Neural cell (in vitro differentiated cells): Measurements from ENCODE around the gene PPIE. TPM values are rescaled to one million over a fixed set of nuclear protein-coding genes. Genes with fewer than 3 reads are reported as not detected.

Source experiments
- H2AFZ ChIP-seq: fragments of 200-600, 300-800 bp; sonication (generic), shearing (Covaris generic); 2 replicates; pipeline ENCODE4 v1.6.0; 2014; ENCODE audit warnings: low read depth, mild to moderate bottlenecking, antibody characterized with exemption, low read length, moderate library complexity
- H3F3A ChIP-seq: fragments of 200-600 bp; shearing (Covaris generic); 2 replicates; pipeline ENCODE4 v1.6.1; 2016; ENCODE audit warnings: mild to moderate bottlenecking, moderate library complexity, mixed read lengths, antibody characterized with exemption, low read length; ENCODE audit not compliant: insufficient read depth, poor library complexity, severe bottlenecking
- H3K27ac ChIP-seq: fragments of 200-600, 300-800 bp; sonication (generic), shearing (Covaris generic); 2 replicates; pipeline ENCODE4 v1.5.1; 2014; ENCODE audit warnings: mild to moderate bottlenecking, low read length, moderate library complexity
- H3K27me3 ChIP-seq: fragments of 300-800, 200-600 bp; sonication (generic), shearing (Covaris generic); 2 replicates; pipeline ENCODE4 v1.6.0; 2014; ENCODE audit warnings: mild to moderate bottlenecking, low read depth, low read length, moderate library complexity; ENCODE audit not compliant: insufficient read depth
- H3K36me3 ChIP-seq: fragments of 300-800, 200-600 bp; sonication (generic), shearing (Covaris generic); 2 replicates; pipeline ENCODE4 v1.5.1; 2014; ENCODE audit warnings: mild to moderate bottlenecking, antibody characterized with exemption, low read length, moderate library complexity; ENCODE audit not compliant: insufficient read depth
- H3K4me2 ChIP-seq: fragments of 300-800, 200-600 bp; sonication (generic), shearing (Covaris generic); 2 replicates; pipeline ENCODE4 v1.6.0; 2014; ENCODE audit warnings: mild to moderate bottlenecking, low read length
- H3K4me3 ChIP-seq: fragments of 300-800, 200-600 bp; sonication (generic), shearing (Covaris generic); 2 replicates; pipeline ENCODE4 v1.5.1; 2014; ENCODE audit warnings: mild to moderate bottlenecking, low read length, moderate library complexity
- H3K79me2 ChIP-seq: fragments of 200-600 bp; shearing (Covaris generic); replicated peaks from 2 replicates; pipeline ENCODE4 v1.6.0; 2014; ENCODE audit warnings: mild to moderate bottlenecking, low read length, moderate library complexity; ENCODE audit not compliant: insufficient read depth
- H3K9ac ChIP-seq: fragments of 300-800, 200-600 bp; sonication (generic), shearing (Covaris generic); 2 replicates; pipeline ENCODE4 v1.6.1; 2016; ENCODE audit warnings: mild to moderate bottlenecking, low read length, mixed read lengths
- H3K9me2 ChIP-seq: fragments of 200-600 bp; shearing (Covaris generic); 2 replicates; pipeline ENCODE4 v1.6.1; 2016; ENCODE audit warnings: mild to moderate bottlenecking, low read length, mixed read lengths; ENCODE audit not compliant: insufficient read depth
- H3K9me3 ChIP-seq: fragments of 200-600, 300-800 bp; sonication (generic), shearing (Covaris generic); 2 replicates; pipeline ENCODE4 v1.6.1; 2016; ENCODE audit warnings: mild to moderate bottlenecking, mixed run types, low read length, moderate library complexity, mixed read lengths
- H4K20me1 ChIP-seq: fragments of 200-600 bp; shearing (Covaris generic); 2 replicates; pipeline ENCODE4 v1.6.1; 2016; ENCODE audit warnings: mild to moderate bottlenecking, mixed run types; ENCODE audit not compliant: insufficient read depth
- CTCF ChIP-seq: fragments of 450-650 bp; IDR thresholded peaks from 2 replicates; pipeline ENCODE4 v1.5.1; 2014; ENCODE audit warnings: antibody characterized with exemption, mild to moderate bottlenecking, moderate library complexity; ENCODE audit not compliant: poor library complexity, severe bottlenecking
- EP300 ChIP-seq: fragments of 450-650 bp; conservative IDR thresholded peaks from 2 replicates; pipeline ENCODE4 v1.6.1; 2014; ENCODE audit warnings: antibody characterized with exemption, mild to moderate bottlenecking, moderate library complexity; ENCODE audit not compliant: poor library complexity, severe bottlenecking
- EZH2 ChIP-seq: fragments of 200-600, 300-800 bp; shearing (Covaris generic), sonication (generic); IDR thresholded peaks from 2 replicates; pipeline ENCODE4 v1.6.1; 2014; ENCODE audit warnings: antibody characterized with exemption, low read length, borderline replicate concordance, mild to moderate bottlenecking; ENCODE audit not compliant: insufficient read depth, poor library complexity, severe bottlenecking
- MXI1 ChIP-seq: fragments of 450-650 bp; conservative IDR thresholded peaks from 2 replicates; pipeline ENCODE4 v1.6.1; 2014; ENCODE audit warnings: antibody characterized with exemption, mild to moderate bottlenecking; ENCODE audit not compliant: poor library complexity, severe bottlenecking
- POLR2AphosphoS5 ChIP-seq: IDR thresholded peaks from 2 replicates; pipeline ENCODE4 v1.6.1; 2012
- RAD21 ChIP-seq: fragments of 450-650 bp; conservative IDR thresholded peaks from 2 replicates; pipeline ENCODE4 v1.6.1; 2014; ENCODE audit warnings: antibody characterized with exemption, mild to moderate bottlenecking, moderate library complexity
- REST ChIP-seq: IDR thresholded peaks from 2 replicates; pipeline ENCODE4 v1.6.1; 2012; ENCODE audit warnings: borderline replicate concordance
- SMC3 ChIP-seq: fragments of 450-650 bp; conservative IDR thresholded peaks from 2 replicates; pipeline ENCODE4 v1.6.1; 2014; ENCODE audit warnings: antibody characterized with exemption, mild to moderate bottlenecking, moderate library complexity; ENCODE audit not compliant: poor library complexity
- TAF1 ChIP-seq: IDR thresholded peaks from 2 replicates; pipeline ENCODE4 v1.6.1; 2012; ENCODE audit warnings: low read depth
- polyA plus RNA-seq: library from polyadenylated mRNA; depleted of rRNA; stranded (reverse); fragments of >200 nt; gene quantifications from 2 replicates; pipeline ENCODE4 v1.2.3, GENCODE V29; 2014

The PPIE gene
- polyA plus RNA-seq, 1 donor from 2014 or later: 55.9 TPM

GRCh38 chr1:39754906-39755504, 16.3 kb downstream of the PPIE start:
- H3K79me2 ChIP-seq: no peaks in the 10 kb centered on the region
- no peaks in the 10 kb centered on the region for H3K9me2 ChIP-seq
- H4K20me1 ChIP-seq: no peaks in the 10 kb centered on the region
- no peak overlapping the region for H3K9ac ChIP-seq
- no peaks in the 10 kb centered on the region for H3F3A ChIP-seq
- H2AFZ ChIP-seq: no peak overlapping the region
- no peak overlapping the region for H3K4me2 ChIP-seq
- no peak overlapping the region for H3K27ac ChIP-seq
- no peak overlapping the region for H3K4me3 ChIP-seq
- no peaks in the 10 kb centered on the region for H3K9me3 ChIP-seq
- H3K36me3 ChIP-seq: no peaks in the 10 kb centered on the region
- TF ChIP-seq TAF1: no peak
- no peak for TF ChIP-seq CTCF
- no peak for TF ChIP-seq RAD21
- TF ChIP-seq MXI1: no peak
- no peak for TF ChIP-seq EP300
- no peak for TF ChIP-seq EZH2
- TF ChIP-seq POLR2AphosphoS5: no peak
- no peak for TF ChIP-seq REST
- no peak for TF ChIP-seq SMC3
- no peaks in the 10 kb centered on the region for H3K27me3 ChIP-seq

GRCh38 chr1:39755965-39756659, 17.4 kb downstream of the PPIE start:
- H3K27ac ChIP-seq: no peak overlapping the region
- no peaks in the 10 kb centered on the region for H3K79me2 ChIP-seq
- no peaks in the 10 kb centered on the region for H4K20me1 ChIP-seq
- TF ChIP-seq POLR2AphosphoS5 (no peak), EP300 (no peak), RAD21 (no peak), REST (no peak), EZH2 (no peak), TAF1 (no peak), CTCF (no peak), MXI1 (no peak), SMC3 (no peak)
- no peaks in the 10 kb centered on the region for H3K9me2 ChIP-seq
- no peak overlapping the region for H2AFZ ChIP-seq
- no peaks in the 10 kb centered on the region for H3K27me3 ChIP-seq
- no peaks in the 10 kb centered on the region for H3F3A ChIP-seq
- H3K4me2 ChIP-seq: no peak overlapping the region
- no peaks in the 10 kb centered on the region for H3K36me3 ChIP-seq
- no peak overlapping the region for H3K4me3 ChIP-seq
- no peak overlapping the region for H3K9ac ChIP-seq
- H3K9me3 ChIP-seq: no peaks in the 10 kb centered on the region
